ENCODE data around the gene SART1.
A peak's percentile ranks its signal among the peaks of the same experiment; 100 is the strongest.
"Not testable (repeated sequence)": the region's sequence is repeated elsewhere in the genome, so short reads cannot be mapped to it uniquely, and the experiment has no call there.

Gene SART1

DNA sequence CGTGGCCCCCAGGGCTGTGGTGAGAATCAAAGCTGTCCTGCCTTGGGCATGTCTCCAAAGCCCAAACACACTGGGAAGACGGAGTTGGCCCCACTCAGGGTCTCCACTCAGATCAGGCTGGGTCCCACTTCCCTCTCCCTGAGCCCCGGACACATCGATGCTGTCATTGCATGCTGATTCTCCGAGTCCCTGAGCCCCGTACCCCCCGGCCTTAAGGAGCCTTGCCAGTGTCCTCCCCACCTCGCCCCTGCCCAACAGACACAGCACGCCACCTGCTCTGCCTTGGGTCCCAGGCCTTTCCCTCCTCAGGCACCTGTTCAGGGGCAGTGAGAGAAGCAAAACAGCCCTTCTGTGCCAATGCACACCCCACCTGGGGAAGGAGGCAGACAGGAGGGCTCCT, 25.8 kb downstream of the SART1 start:
- DNase-seq (ENCODE audit: low read depth, low spot score) = no peak
- no peak overlapping the region for H3K27ac ChIP-seq

DNA sequence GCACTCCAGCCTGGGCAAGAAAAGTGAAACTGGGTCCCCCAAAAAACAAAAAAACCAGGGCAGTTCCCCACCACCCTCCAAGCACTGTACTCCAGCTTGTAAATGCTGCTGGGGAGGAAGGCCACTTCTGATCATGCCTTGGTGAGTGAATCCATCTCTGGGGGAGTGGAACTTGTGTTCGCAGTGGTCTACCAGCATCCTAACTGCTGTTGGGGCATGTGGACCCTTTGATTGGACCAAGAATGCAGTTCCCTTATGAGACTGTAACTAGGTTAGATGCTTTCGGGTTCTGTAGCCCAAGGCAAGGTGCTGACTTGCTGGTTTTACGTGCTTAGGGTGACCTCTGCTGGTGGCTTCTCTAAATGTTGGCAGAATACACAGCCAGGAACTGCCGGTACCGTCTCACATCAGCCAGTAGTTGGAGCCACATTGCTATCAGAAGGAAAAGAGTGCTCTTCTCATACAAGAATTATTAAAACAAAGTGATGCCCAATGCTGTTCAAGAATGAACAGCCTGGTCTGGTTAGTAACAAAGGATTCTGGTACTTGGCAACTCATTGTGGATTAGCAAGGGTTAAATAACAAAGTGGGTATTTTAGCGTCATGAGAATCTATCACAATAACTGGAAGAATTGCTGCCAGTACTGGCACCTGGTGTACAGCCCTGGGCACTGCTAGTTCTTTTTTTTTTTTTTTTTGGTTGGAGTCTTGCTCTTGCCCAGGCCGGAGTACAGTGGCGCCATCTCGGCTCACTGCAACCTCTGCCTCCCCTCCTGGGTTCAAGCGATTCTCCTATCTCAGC, 27.5 kb downstream of the SART1 start:
- no peak overlapping the region for H3K27ac ChIP-seq
- DNase-seq (ENCODE audit: low read depth, low spot score) = peak; percentile 60

DNA sequence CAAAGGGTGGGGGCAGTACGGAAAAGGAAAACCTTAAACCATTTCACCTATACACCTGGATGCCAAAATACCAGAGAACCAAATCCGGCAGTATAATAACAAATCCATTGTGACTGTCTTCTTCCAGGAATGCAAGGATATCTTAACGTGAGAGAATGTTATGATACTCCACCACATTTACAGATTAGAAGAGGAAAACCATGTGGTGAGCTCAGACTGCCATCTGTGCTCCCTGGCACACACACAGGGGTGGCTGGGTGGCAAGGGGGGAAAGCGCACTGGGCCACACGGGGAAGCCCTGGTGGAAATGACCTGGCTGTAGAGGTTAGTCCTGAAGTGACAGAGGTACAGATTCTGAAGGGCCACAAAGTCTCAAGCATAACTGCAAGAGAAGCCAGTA, 30.5 kb downstream of the SART1 start:
- no peak overlapping the region for H3K27ac ChIP-seq
- DNase-seq (ENCODE audit: low read depth, low spot score) = no peak

DNA sequence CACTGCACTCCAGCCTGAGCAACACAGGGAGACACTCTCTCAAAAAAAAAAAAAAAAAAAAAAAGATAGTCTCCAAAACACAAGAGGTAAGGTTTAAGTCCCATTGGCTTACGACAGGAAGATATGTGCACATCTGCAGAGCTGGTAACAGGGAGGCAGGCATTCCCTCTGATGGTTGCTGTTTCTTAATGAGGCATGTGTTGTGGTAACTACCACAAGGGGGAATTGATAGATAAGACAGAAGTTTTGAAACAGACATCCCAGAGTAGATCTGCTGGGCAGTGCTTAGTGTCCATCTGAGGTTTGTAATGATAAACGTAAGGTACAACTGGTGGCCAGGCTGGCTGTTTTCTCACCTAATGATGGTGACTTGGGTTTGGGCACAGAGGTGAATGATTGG, 35.8 kb downstream of the SART1 start:
- DNase-seq (ENCODE audit: low read depth, low spot score) = no peak
- no peak overlapping the region for H3K27ac ChIP-seq

DNA sequence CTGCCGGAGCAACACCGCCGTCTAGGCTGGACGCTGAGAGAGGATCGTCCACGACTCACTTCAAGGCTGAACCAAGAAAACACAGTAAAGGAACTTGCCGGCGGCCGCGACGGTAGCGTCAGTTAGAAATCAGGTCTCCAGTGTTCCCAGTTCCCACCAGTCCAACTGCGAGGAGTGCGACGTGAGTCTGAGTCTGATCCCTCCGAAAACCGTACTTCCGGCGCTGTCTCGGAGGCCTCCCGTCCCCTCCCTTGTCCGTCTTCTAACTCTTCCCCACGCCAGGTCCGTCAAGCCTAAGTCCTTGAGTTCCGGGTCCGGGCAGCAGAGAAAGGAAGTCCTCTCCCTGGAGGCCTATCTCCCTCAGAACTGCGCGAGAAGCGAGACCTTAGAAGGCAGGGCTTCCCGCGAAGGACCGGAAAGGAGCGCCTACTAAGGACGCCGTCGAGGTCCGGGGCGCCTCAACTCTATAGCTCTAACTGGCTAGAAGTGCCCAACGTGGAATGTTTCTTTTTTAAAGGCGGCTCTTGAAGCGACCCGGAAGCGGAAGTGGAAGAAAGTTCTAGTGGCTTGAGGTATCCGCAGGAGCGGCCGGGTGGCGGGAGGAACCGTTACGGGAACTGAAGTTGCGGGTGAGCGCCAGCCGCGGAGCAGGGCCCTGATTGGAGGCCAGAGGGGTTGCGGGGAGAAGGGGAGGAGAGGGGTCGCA, 40.6 kb downstream of the SART1 start, which contains the start of the genes BANF1 and EIF1AD:
TSS of gene BANF1 (plus strand) at position 562 of the 706 bp plus-strand sequence. CDS start 748 bp downstream, outside the sequence.
TSS of gene EIF1AD (minus strand) at position 216 of the 706 bp plus-strand sequence. CDS start 1,768 bp downstream, outside the sequence.
- peak within 1 kb of the TSS; percentile 96 for H3K27ac ChIP-seq
- peak; percentile 84 for DNase-seq (ENCODE audit: low read depth, low spot score)

DNA sequence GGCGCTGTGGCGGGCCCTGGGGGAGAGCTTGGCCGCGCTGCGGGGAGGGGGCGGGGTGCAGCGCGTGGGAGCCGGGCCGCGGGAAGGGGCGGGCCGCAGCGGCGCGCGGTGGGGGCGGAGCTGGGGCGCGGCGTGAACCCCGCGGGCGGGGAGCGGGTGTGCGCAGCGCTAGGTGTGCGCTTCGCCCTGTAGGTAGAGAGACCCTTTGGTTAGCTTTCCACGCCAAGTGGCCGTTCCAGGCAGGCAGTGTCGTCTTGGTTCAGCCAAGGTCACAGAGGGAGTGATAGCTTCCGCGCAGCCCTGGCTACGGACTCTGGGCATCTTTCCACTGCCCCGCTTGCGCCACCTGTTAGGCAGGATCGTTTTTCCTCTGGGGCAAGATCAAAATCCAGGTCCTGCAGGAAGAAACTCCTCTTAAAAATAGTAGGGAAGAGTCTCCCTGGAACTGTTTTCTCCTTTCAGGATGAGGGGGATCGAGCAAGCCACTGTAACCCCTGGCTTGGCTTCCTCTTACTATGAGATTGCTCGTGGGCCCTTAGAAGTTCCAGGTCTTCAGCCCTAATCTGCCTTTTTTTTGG, 41.2 kb downstream of the SART1 start:
- H3K27ac ChIP-seq = peak overlapping the region; percentile 96
- DNase-seq (ENCODE audit: low read depth, low spot score) = no peak

DNA sequence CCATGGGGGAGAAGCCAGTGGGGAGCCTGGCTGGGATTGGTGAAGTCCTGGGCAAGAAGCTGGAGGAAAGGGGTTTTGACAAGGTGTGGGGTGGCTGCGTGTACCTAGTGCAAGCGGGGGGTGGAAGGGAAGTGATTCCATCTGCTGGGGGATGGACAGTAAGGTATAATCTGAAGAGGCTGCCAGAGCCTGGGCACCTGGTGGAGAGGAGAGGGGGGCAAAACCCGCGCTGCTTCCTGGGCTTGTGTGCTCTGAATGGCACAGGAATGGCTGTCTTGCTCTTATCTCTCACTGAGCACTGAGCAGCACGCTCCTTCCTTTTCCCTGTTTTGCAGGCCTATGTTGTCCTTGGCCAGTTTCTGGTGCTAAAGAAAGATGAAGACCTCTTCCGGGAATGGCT, 41.8 kb downstream of the SART1 start:
- DNase-seq (ENCODE audit: low read depth, low spot score) = no peak
- H3K27ac ChIP-seq = peak overlapping the region; percentile 96

DNA sequence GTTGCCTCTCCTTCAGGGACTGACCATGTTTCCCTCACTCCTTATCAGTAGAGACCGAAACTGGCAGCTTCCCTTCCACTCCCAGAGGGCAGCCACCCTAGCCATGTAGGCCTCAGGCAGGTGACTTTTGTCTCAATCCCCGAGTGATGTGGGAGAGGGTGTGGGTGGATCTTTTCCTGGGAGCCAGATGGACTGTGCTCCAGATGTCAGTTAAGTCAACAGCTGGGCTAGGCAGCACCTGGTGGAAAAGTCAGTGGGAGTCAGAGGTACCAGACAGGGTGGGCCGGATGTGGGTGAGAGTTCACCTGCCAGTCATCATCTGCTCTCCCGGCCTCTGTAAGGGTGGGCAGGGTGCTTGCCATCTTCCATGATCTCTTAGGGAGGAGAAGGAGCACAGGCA, 42.7 kb downstream of the SART1 start:
- no peak overlapping the region for H3K27ac ChIP-seq

DNA sequence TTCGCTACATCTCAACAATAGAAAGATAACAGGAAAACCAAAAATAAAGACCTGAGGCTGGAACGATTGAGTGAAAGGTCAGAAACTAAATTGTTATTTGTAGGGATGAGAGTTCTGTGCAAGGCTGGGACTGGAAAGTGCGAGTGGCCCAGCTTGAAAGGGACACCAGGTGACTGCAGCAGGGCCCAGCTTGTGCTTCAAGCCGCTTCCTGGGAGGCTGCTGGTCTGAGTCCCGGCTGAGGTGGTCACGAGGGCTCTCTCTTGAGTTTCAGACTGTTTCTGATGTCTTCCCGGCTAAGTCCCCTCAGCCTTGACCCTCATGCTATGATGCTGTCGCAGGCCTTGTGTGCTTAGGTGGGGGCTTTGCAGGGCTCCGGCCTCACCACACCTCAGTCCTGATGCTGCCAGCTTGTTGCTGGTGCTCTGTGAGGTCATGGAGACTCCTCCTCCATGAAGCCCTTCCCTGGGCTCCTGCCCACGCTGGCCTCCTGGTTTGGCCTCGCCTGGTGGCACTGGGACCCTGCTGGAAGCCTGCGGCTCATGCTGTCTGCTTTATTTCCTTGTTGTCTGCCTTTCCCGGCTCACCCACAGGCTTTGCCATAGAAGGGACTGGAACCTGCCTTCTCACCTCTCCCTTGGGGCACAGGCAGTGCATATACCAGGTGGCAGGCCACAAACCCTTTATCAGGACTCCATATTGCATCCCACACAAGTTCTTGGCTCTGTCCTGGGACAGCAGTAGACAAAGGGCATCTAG, 44.8 kb downstream of the SART1 start:
- no peak overlapping the region for H3K27ac ChIP-seq

More for the DNA sequence above, 42.7 kb downstream of the SART1 start:
- DNase-seq (ENCODE audit: low read depth, low spot score) = no peak

DNA sequence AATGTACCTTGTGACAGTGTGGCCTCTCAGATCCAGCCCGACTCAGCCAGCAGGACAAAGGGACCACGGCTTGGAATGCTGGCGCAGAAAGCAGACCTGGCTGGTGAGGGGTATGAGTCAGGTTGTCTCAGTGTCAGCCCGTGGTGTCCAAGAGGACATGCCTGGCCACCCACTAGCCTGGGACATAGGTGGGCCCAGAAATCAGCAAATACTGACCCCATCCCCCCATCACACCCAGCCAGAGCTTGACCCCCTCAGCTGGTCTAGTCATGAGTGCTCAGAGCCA, 45.3 kb downstream of the SART1 start:
- H3K27ac ChIP-seq = no peak overlapping the region
- DNase-seq (ENCODE audit: low read depth, low spot score) = no peak

More for the DNA sequence above, 44.8 kb downstream of the SART1 start:
- DNase-seq (ENCODE audit: low read depth, low spot score) = no peak

DNA sequence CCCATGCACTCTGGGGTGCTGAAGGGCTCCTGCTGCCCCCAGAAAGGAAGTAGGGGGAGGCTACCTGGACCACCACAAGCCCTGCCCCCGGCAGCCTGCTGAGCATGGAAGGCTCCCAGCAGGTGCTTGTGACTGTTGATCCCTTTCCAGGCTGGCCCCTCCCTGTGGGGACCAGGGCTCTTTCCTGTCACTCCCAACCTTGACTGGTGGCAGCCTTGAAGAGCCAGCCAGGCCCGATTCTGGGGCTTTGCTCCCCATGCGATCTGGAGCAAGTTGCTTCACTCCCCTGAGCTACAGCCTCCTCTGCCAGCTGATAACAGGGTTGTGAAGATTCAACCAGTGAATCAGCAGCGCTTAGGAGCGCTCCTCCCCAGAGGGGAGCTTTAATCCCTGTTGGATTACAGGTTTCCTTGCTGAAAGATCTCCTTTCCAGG, 45.7 kb downstream of the SART1 start:
- H3K27ac ChIP-seq = no peak overlapping the region
- DNase-seq (ENCODE audit: low read depth, low spot score) = no peak

DNA sequence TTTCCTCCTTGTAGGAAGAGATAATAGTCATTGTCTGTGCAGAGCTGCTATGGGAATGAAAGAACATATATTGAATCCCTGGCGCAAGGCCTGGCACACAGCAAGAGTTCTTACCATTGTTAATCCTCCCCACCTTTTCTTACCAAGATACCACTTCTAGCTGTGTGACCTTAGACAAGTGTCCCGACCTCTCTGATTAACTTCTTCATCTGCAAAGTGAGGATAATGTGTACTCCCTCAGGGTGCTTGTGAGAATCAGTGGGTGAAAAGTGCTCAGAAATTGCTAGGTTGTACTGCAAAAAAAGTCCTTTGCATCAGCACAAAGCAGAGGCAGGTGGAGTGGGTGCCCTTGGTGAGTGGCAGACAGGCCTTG, 46.5 kb downstream of the SART1 start:
- DNase-seq (ENCODE audit: low read depth, low spot score) = no peak

DNA sequence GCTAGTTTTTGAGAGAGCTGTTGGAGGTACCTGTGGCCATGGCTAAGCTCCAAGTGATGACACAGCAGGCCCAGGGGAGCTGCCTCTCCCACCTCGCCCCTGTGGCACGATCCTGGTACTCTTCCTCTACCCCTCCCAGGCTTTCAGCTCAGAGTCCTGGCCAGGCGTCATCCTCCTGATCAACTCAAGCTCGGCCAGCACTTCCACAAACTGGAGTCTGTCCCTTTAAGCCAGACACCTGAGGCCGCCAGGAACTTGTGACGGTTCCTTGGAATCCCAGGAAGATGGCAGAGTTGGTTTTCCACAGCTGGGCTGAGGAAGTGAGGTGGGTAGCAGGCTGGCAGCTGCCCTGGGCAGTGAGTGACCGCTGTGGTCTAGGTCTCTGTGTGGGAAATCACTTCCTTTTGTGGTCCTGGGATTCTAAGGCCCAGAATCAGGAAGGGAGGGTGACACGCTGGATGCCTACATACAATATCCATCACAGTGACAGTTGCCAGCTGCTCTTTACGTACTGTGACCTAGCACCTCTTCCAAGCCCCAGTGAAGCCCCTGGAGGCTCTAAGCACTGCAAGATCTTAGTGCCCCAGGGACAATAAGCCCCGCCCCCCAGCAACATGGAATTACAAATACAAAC, 47.1 kb downstream of the SART1 start:
- DNase-seq (ENCODE audit: low read depth, low spot score) = no peak
- H3K27ac ChIP-seq = peak overlapping the region; percentile 55

More for the DNA sequence above, 46.5 kb downstream of the SART1 start:
- H3K27ac ChIP-seq = peak overlapping the region; percentile 55

DNA sequence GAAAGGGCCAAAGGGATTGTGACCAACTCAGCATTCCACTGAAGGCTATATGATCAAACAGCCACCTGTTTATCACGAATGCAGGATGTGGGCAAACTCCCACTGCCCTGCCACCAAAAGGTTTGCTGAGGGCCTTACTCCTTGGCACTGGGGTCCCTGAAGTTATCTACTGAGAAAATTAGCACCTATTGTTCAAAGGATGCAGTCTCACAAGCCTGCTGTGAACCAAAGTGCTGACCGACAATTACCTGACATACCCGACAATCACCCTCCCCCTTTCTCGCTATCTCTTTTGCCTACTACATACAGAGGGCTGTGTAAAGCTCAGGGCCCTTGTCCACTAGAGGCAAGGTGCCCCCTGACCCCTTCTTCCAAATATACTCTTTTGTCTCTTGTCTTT, 48.5 kb downstream of the SART1 start:
- not testable (repeated sequence) for DNase-seq (ENCODE audit: low read depth, low spot score); H3K27ac ChIP-seq

DNA sequence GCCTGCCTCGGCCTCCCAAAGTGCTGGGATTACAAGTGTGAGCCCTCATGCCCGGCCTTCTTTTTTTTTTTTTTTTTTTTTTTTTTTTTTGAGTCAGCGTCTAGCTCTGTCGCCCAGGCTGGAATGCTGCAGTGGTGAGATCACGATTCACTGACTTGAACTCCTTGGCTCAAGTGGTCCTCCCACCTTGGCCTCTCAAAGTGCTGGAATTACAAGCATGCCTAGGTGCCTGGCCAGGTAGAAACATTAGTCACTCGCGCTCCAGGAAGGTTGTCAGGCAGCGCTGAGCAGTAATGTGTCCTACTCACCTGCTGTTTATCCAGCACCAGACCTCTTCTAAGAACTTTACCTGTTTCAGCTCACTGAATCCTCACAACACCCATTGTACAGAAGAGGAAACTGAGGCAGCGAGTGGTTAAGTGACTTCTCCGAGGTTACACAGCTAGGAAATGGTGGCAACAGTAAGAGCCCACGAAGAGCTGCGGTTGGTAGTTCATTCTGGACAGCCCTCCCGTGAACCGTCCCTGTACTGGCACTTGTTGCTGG, 49.8 kb downstream of the SART1 start:
- peak overlapping the region; percentile 80 for H3K27ac ChIP-seq
- DNase-seq (ENCODE audit: low read depth, low spot score) = peak; percentile 97

DNA sequence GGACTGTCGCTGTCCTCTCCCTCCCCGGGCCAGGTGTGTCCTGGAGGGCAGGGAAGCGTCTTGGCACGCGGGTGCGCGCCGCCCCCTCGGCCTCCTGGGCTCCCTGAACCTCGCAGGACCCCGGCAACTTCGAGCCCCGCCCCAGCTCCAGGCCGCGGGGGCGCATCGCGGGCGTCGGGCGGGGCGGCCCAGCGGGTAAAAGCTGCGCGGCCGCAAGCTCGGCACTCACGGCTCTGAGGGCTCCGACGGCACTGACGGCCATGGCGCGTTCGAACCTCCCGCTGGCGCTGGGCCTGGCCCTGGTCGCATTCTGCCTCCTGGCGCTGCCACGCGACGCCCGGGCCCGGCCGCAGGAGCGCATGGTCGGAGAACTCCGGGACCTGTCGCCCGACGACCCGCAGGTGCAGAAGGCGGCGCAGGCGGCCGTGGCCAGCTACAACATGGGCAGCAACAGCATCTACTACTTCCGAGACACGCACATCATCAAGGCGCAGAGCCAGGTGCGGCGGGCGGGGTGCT, 50.3 kb downstream of the SART1 start, which contains the start of gene CST6:
TSS of gene CST6 (plus strand) at position 224 of the 519 bp plus-strand sequence. CDS start at position 261, 37 bp downstream.
- H3K27ac ChIP-seq = peak within 1 kb of the TSS; percentile 80
- no peak for DNase-seq (ENCODE audit: low read depth, low spot score)

DNA sequence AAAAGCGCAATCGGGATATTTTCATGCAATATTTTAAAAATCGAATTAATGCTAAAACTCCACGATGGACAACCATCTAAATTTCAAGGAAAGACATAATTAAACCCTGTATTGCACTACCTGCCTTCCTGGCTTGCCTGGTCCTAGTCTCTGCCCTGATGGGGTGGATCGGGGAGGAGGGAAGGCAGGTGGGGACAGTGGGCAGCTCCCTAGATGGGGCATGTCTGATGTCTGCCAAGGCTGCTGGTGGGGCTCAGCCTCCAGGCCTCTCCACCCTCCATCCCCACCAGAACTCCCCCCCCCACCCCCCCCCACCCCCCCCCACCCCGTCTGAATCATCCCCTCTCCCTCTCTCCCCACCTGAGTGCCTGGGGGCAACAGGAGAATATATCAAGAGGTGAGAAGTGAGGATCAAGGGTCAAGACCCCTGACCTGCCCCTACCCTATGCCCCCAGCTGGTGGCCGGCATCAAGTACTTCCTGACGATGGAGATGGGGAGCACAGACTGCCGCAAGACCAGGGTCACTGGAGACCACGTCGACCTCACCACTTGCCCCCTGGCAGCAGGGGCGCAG, 50.9 kb downstream of the SART1 start:
- DNase-seq (ENCODE audit: low read depth, low spot score) = no peak
- H3K27ac ChIP-seq = peak overlapping the region; percentile 80

DNA sequence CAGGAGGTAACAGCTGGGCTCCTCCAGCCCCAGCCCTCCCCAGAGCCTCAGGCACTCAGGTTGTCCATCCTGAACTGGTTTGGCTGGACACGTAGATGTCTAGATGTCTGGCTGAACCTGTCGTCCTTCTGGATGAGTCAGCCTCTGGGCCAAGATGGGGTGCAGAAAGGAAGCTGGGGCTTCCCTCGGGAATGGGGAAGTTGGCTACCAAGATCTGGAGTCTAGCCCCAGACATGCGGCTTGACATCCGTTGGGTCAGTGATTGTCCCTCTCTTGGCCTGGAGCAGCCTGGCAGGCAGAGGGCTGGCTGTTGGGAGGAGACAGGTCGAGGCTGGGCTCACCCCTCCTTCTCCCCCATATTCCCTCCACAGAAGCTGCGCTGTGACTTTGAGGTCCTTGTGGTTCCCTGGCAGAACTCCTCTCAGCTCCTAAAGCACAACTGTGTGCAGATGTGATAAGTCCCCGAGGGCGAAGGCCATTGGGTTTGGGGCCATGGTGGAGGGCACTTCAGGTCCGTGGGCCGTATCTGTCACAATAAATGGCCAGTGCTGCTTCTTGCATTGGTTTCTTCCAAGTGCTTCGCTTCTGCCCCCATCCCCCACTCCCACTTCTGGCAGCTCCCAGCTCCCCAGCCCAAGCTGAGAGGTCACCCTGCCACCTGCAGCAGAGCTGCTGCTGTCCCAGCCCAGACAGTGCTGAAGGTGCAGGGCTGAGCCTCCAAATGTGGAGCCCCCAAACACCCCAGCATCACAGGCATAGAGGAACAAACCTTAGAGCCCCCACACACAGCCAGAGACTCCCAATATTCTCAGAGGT, 51.6 kb downstream of the SART1 start:
- peak; percentile 50 for DNase-seq (ENCODE audit: low read depth, low spot score)
- peak overlapping the region; percentile 80 for H3K27ac ChIP-seq

Data from epithelial cell of prostate (primary cell).